Heart right ventricle (tissue), 16 donors: ENCODE data around the gene TTF1. TPM values are rescaled to one million over a fixed set of nuclear protein-coding genes. Genes with fewer than 3 reads are reported as not detected.

Source experiments
- ATAC-seq, 8 donors: fragments of 200-7000 bp; cut with Tn5 transposase; one replicate each; pipeline ENCODE4 v1.9.1; 2020; ENCODE audit warnings: mild to moderate bottlenecking in 8 of 8, moderate library complexity in 8 of 8, moderate number of reproducible peaks in 1 of 8
- DNase-seq, 2 donors: peaks; one replicate each; pipeline ENCODE4 v3.0.0-alpha.2; 2020
- H3K27ac ChIP-seq, 10 donors: fragments of 200-600 bp; sonication (generic) in 2 of 10; one replicate each; pipeline versions ENCODE4 v1.5.0 to v1.8.0; 2020 to 2022; ENCODE audit warnings: mild to moderate bottlenecking in 3 of 10
- H3K27me3 ChIP-seq, 7 donors: fragments of 200-600 bp; one replicate each; pipeline ENCODE4 v1.8.0; 2021 to 2022; ENCODE audit warnings: mild to moderate bottlenecking in 2 of 7
- H3K36me3 ChIP-seq, 9 donors: fragments of 200-600 bp; sonication (generic) in 1 of 9; one replicate each; pipeline versions ENCODE4 v1.5.0 to v1.8.0; 2020 to 2022; ENCODE audit warnings: mild to moderate bottlenecking in 2 of 9
- H3K4me1 ChIP-seq, 9 donors: fragments of 200-600 bp; sonication (generic) in 1 of 9; one replicate each; pipeline versions ENCODE4 v1.5.0 to v1.8.0; 2020 to 2022; ENCODE audit warnings: mild to moderate bottlenecking in 4 of 9
- H3K4me3 ChIP-seq, 10 donors: fragments of 200-600 bp; sonication (generic) in 2 of 10; one replicate each; pipeline versions ENCODE4 v1.5.0 to v1.8.0; 2020 to 2022; ENCODE audit warnings: mild to moderate bottlenecking in 7 of 10, moderate library complexity in 2 of 10
- H3K9me3 ChIP-seq, 11 donors: fragments of 200-600 bp in 10 of 11; sonication (generic) in 2 of 11; one replicate each; pipeline versions ENCODE4 v1.5.0 to v1.8.0; 2013 to 2022; ENCODE audit warnings: mild to moderate bottlenecking in 2 of 11, control low read depth in 1 of 11, moderate library complexity in 1 of 11
- WGBS, 2 donors: extraction: QIAGEN DNeasy Blood & Tissue Kit; methylation state at CpG; one replicate each; pipeline ENCODE4 v1.1.7; 2013; ENCODE audit warnings: inconsistent platforms in 1 of 2; 5-methylcytosine and 5-hydroxymethylcytosine counted together
- intact Hi-C, 10 donors: fragments of 100-400 bp; cut with DNase I; formaldehyde crosslinking; loops; one replicate each; pipeline versions ENCODE4 v1.11.1 to v1.14.2; 2022
- polyA plus RNA-seq, 2 donors: library from polyadenylated mRNA; stranded (reverse); fragments of 200-250 nt; gene quantifications; one replicate each; pipeline ENCODE4 v1.2.3, GENCODE V29; 2013
- total RNA-seq, 10 donors: library from RNA; stranded (reverse); fragmentation: NEBNext Ultra II Directional in 3 of 10; extraction: Animal tissue kit (Norgen Biotek cat#: 25700) in 3 of 10; gene quantifications; one replicate each; pipeline versions ENCODE4 v1.2.1 to v1.2.4, GENCODE V29; 2021 to 2023
- TF ChIP-seq, protein P1 (sequence below), 9 donors: fragments of 200-600 bp; sonication (generic) in 2 of 9; IDR thresholded peaks; one replicate each; pipeline versions ENCODE4 v1.5.0 to v1.8.0; 2021 to 2022; ENCODE audit warnings: antibody characterized with exemption in 9 of 9, mild to moderate bottlenecking in 5 of 9, moderate library complexity in 1 of 9
- donor health status: Arrhythmogenic right ventricular cardiomyopathy.
- donor health status: ischemic (EF 13 %, LVEDD 7.1; RV severe dilation, severe dysfunction).
- donor health status: healthy with polysubstance abuse.
- donor health status: DM: no; HTN: yes; CAD: no.
- donor health status: DM: no; HTN: no; CAD: no.
- donor health status: ischemic (EF 25% LVEDD 6.9; RV normal size, moderate dysfunction).
- donor health status: ischemic (EF 25% LVEDD 5.7; RV mildly dilated, moderate dysfunction).
- donor health status: healthy.
- donor health status: DM: yes; HTN: yes; CAD: no.
- donor health status: Ischemic cardiomyopathy.
- donor health status: ischemic (EF 35%, LVEDD 5.7; RV mildly dilated, moderate dysfunction).
- donor health status: nonischemic (EF 11% LVEDD 7.7; RV severe dilation, severe dysfunction).
- donor health status: DM: yes; HTN: yes; CAD: no.
- donor health status: PGD.
- donor health status: ischemic (EF 29% LVEDD 5.4; RV normal size, mild dysfunction).
- donor health status: nonischemic (EF 23%, LVEDD 6.1; RV moderate dilation, normal function).

Gene TTF1
- total and polyA plus RNA-seq, 12 donors: 12.0 to 22.4 (median 17.5) TPM

- ATAC-seq: no peak
- intact Hi-C loops: loop anchor here in 2 of 10 donors (5.0 to 10.0 kb wide), 2 partner anchors 51 to 588 kb away; partner anchors contain the start of genes TSC1 (in 1 of the 2) and TTF1 (in 1 of the 2)
- WGBS, 2 donors: 94 to 96% methylated on average over 26 of the region's 26 CpGs
Measured at GRCh38 chr9:132356324-132356924, 50.2 kb downstream of the TTF1 start.

GRCh38 chr9:132354637-132355355 is 51.8 kb downstream of the TTF1 start, which contains the start of gene SETX:
SETX (minus strand) TSS chr9:132354986; CDS start chr9:132349428, 5,558 bp downstream.
- TF ChIP-seq, protein P1, sequence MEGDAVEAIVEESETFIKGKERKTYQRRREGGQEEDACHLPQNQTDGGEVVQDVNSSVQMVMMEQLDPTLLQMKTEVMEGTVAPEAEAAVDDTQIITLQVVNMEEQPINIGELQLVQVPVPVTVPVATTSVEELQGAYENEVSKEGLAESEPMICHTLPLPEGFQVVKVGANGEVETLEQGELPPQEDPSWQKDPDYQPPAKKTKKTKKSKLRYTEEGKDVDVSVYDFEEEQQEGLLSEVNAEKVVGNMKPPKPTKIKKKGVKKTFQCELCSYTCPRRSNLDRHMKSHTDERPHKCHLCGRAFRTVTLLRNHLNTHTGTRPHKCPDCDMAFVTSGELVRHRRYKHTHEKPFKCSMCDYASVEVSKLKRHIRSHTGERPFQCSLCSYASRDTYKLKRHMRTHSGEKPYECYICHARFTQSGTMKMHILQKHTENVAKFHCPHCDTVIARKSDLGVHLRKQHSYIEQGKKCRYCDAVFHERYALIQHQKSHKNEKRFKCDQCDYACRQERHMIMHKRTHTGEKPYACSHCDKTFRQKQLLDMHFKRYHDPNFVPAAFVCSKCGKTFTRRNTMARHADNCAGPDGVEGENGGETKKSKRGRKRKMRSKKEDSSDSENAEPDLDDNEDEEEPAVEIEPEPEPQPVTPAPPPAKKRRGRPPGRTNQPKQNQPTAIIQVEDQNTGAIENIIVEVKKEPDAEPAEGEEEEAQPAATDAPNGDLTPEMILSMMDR (IDR thresholded peaks at IDR 0.05): peak in 1 of 9 donors; percentile 8
- DNase-seq: peak; percentile 96 to 98
- H3K27ac ChIP-seq: peak within 1 kb of the TSS; percentile 73 to 99 (median 96)
- 0 to 1% methylated on average over 81 to 82 of the region's 82 CpGs for WGBS, 2 donors
- peak; percentile 98 to 99 (median 98) for ATAC-seq
- peaks cover 0 to 37% (median 16%) of the 10 kb centered on the region in 9 donors for H3K36me3 ChIP-seq
- no peaks in the 10 kb centered on the region for H3K9me3 ChIP-seq
- intact Hi-C loops: loop anchor here in 4 of 10 donors (1.0 to 10.0 kb wide), 4 partner anchors 18 to 1123 kb away; partner anchors contain the start of genes SLC2A6 (in 1 of the 4), TSC1 (in 1 of the 4) and TTF1 (in 1 of the 4)
- no peaks in the 10 kb centered on the region for H3K27me3 ChIP-seq
- peaks cover 11 to 47% (median 37%) of the 10 kb centered on the region in 9 donors for H3K4me1 ChIP-seq
- H3K4me3 ChIP-seq: peak within 1 kb of the TSS; percentile 67 to 100 (median 82)

More at GRCh38 chr9:132356324-132356924, 50.2 kb downstream of the TTF1 start:
- Histone ChIP-seq H3K9me3 (no peaks in the 10 kb centered on the region), H3K27me3 (no peaks in the 10 kb centered on the region), H3K36me3 (peaks cover 0 to 21% (median 12%) of the 10 kb centered on the region in 9 donors), H3K4me1 (peaks cover 11 to 31% (median 26%) of the 10 kb centered on the region in 9 donors), H3K27ac (no peak overlapping the region), H3K4me3 (no peak overlapping the region)
- TF ChIP-seq, protein P1 (IDR thresholded peaks at IDR 0.05): no peak
- peak in 1 of 2 donors; percentile 14 for DNase-seq

- Histone ChIP-seq H3K4me1 (peaks cover 11 to 49% (median 37%) of the 10 kb centered on the region in 9 donors), H3K9me3 (no peaks in the 10 kb centered on the region), H3K36me3 (peaks cover 0 to 70% (median 30%) of the 10 kb centered on the region in 9 donors), H3K27me3 (no peaks in the 10 kb centered on the region), H3K27ac (peak overlapping the region in 3 of 10 donors; percentile 37 to 99 (median 40)), H3K4me3 (peak overlapping the region in 6 of 10 donors; percentile 13 to 43 (median 20))
- intact Hi-C loops: loop anchor here in 2 of 10 donors (5.0 to 10.0 kb wide), 2 partner anchors 593 to 1126 kb away; partner anchors contain the start of genes SLC2A6 (in 1 of the 2) and TSC1 (in 1 of the 2)
- ATAC-seq (no peak), DNase-seq (no peak)
- TF ChIP-seq, protein P1 (IDR thresholded peaks at IDR 0.05): no peak
- WGBS, 2 donors: 69 to 78% methylated on average over 3 of the region's 3 CpGs
Measured at GRCh38 chr9:132351404-132352045, 55.1 kb downstream of the TTF1 start.
